ENCODE data around the gene TMEM53.

The TMEM53 gene

GRCh38 chr1:44674113-44675000 is at the start of gene TMEM53, which contains the start of gene ARMH1 (continued):
- TF ChIP-seq ZSCAN4 (tag by site-specific recombination; IDR thresholded peaks at IDR 0.05) = no peak
- TF ChIP-seq AEBP2 (tag by site-specific recombination; IDR thresholded peaks at IDR 0.05; ENCODE audit: borderline replicate concordance) = no peak
- peak; percentile 90 for TF ChIP-seq PATZ1 (tag by site-specific recombination; IDR thresholded peaks at IDR 0.05)
- TF ChIP-seq ZFP69B (tag by site-specific recombination; IDR thresholded peaks at IDR 0.05) = no peak
- TF ChIP-seq ZNF664 (tag by site-specific recombination; IDR thresholded peaks at IDR 0.05) = no peak
- peak; percentile 38; the same call in 1 of the 2 replicates for TF ChIP-seq ZNF692 (tag by site-specific recombination; IDR thresholded peaks at IDR 0.05)
- no peak for TF ChIP-seq ZIC2 (tag by site-specific recombination; IDR thresholded peaks at IDR 0.05)
- no peak for TF ChIP-seq ZNF837 (tag by site-specific recombination; IDR thresholded peaks at IDR 0.05)
- TF ChIP-seq ZNF776 (tag by site-specific recombination; IDR thresholded peaks at IDR 0.05; ENCODE audit: borderline replicate concordance) = no peak
- TF ChIP-seq ZNF624 (tag by site-specific recombination; IDR thresholded peaks at IDR 0.05) = no peak
- TF ChIP-seq GLIS2 (tag by site-specific recombination; IDR thresholded peaks at IDR 0.05) = peak; percentile 97
- no peak for TF ChIP-seq ZNF473 (tag by site-specific recombination; IDR thresholded peaks at IDR 0.05)
- no peak for TF ChIP-seq ZNF518A (tag by site-specific recombination; conservative IDR thresholded peaks at IDR 0.05; ENCODE audit: low read depth)
- TF ChIP-seq ZNF426 (tag by site-specific recombination; IDR thresholded peaks at IDR 0.05) = no peak
- no peak for TF ChIP-seq ZNF423 (tag by site-specific recombination; IDR thresholded peaks at IDR 0.05)
- no peak for TF ChIP-seq ZNF146 (tag by site-specific recombination; IDR thresholded peaks at IDR 0.05)
- no peak for TF ChIP-seq ZNF561 (tag by site-specific recombination; IDR thresholded peaks at IDR 0.05; ENCODE audit: borderline replicate concordance)
- peak; percentile 45; the same call in 1 of the 2 replicates for TF ChIP-seq GLIS1 (tag by site-specific recombination; IDR thresholded peaks at IDR 0.05)
- peak; percentile 86 for TF ChIP-seq KLF10 (tag by site-specific recombination; IDR thresholded peaks at IDR 0.05)
- TF ChIP-seq ZNF366 (tag by site-specific recombination; conservative IDR thresholded peaks at IDR 0.05) = peak; percentile 96
- no peak for TF ChIP-seq ZNF112 (tag by site-specific recombination; IDR thresholded peaks at IDR 0.05)
- no peak for TF ChIP-seq ZNF184 (tag by site-specific recombination; IDR thresholded peaks at IDR 0.05)
- TF ChIP-seq ZNF133 (tag by site-specific recombination; IDR thresholded peaks at IDR 0.05) = no peak
- peak; percentile 62 for TF ChIP-seq ZBTB26 (tag by site-specific recombination; optimal IDR thresholded peaks at IDR 0.05)
- TF ChIP-seq ZNF239 (tag by site-specific recombination; IDR thresholded peaks at IDR 0.05) = no peak
- TF ChIP-seq ZNF514 (tag by site-specific recombination; IDR thresholded peaks at IDR 0.05) = no peak

Measured in HEK293 (cell line).